Right atrium auricular region (tissue), 2 donors: ENCODE data around the gene STXBP4. TPM values are rescaled to one million over a fixed set of nuclear protein-coding genes. Genes with fewer than 3 reads are reported as not detected.

ENCODE experiments used
- DNase-seq: peaks from one replicate; pipeline ENCODE4 v3.0.0-alpha.2; 2019; ENCODE audit warnings: low spot score
- H3K27ac ChIP-seq, 2 donors: fragments of 200-600 bp; sonication (generic); 1 replicate in 1 of 2; 2 replicates in 1 of 2; pipeline ENCODE4 v1.5.1; 2016 to 2019
- H3K27me3 ChIP-seq, 2 donors: fragments of 200-600 bp; sonication (generic); one replicate each; pipeline versions ENCODE4 v1.5.1 to v1.6.0; 2017 to 2019
- H3K36me3 ChIP-seq: fragments of 200-600 bp; sonication (generic); one replicate; pipeline ENCODE4 v1.5.1; 2016
- H3K4me1 ChIP-seq, 2 donors: fragments of 200-600 bp; sonication (generic); one replicate each; pipeline versions ENCODE4 v1.5.1 to v1.6.0; 2017 to 2019
- H3K4me3 ChIP-seq, 2 donors: fragments of 200-600 bp; sonication (generic); 1 replicate in 1 of 2; 2 replicates in 1 of 2; pipeline ENCODE4 v1.5.1; 2017 to 2019; ENCODE audit warnings: mild to moderate bottlenecking in 1 of 2, moderate library complexity in 1 of 2
- H3K9me3 ChIP-seq, 2 donors: fragments of 200-600 bp; sonication (generic); one replicate each; pipeline ENCODE4 v1.5.1; 2019
- CTCF ChIP-seq, 2 donors: fragments of 200-600 bp; sonication (generic); IDR thresholded peaks; one replicate each; pipeline ENCODE4 v1.5.1; 2019; ENCODE audit warnings: antibody characterized with exemption in 2 of 2
- total RNA-seq, 2 donors: library from RNA; depleted of rRNA; stranded (reverse); fragments of >200 nt; gene quantifications; one replicate each; pipeline ENCODE4 v1.1.0, GENCODE V29; 2016

The STXBP4 gene
- total RNA-seq, 2 donors from 2014 or later = 3.9 to 17.1 TPM

- no peak overlapping the region for H3K27ac ChIP-seq
- peaks cover 0 to 14% of the 10 kb centered on the region in 2 donors for H3K4me1 ChIP-seq
Observed at GRCh38 chr17:55159251-55159650, 190.7 kb downstream of the STXBP4 start.

GRCh38 chr17:55160501-55160900 is 191.9 kb downstream of the STXBP4 start:
- H3K36me3 ChIP-seq = no peaks in the 10 kb centered on the region
- no peak overlapping the region for H3K4me3 ChIP-seq
- TF ChIP-seq CTCF (IDR thresholded peaks at IDR 0.05) = no peak
- H3K9me3 ChIP-seq = no peaks in the 10 kb centered on the region
- no peak overlapping the region for H3K27ac ChIP-seq
- DNase-seq = no peak
- peaks cover 0 to 10% of the 10 kb centered on the region in 2 donors for H3K4me1 ChIP-seq
- no peaks in the 10 kb centered on the region for H3K27me3 ChIP-seq

More at GRCh38 chr17:55159251-55159650, 190.7 kb downstream of the STXBP4 start:
- no peaks in the 10 kb centered on the region for H3K36me3 ChIP-seq
- DNase-seq = no peak
- TF ChIP-seq CTCF (IDR thresholded peaks at IDR 0.05) = no peak
- no peak overlapping the region for H3K4me3 ChIP-seq
- no peaks in the 10 kb centered on the region for H3K9me3 ChIP-seq
- no peaks in the 10 kb centered on the region for H3K27me3 ChIP-seq

- no peak overlapping the region for H3K4me3 ChIP-seq
Observed at GRCh38 chr17:55161935-55162555, 193.5 kb downstream of the STXBP4 start.

GRCh38 chr17:55162556-55162946 is 194.0 kb downstream of the STXBP4 start:
- no peaks in the 10 kb centered on the region for H3K9me3 ChIP-seq
- no peaks in the 10 kb centered on the region for H3K36me3 ChIP-seq
- H3K4me1 ChIP-seq = no peaks in the 10 kb centered on the region
- H3K4me3 ChIP-seq = no peak overlapping the region
- TF ChIP-seq CTCF (IDR thresholded peaks at IDR 0.05) = no peak
- no peaks in the 10 kb centered on the region for H3K27me3 ChIP-seq
- H3K27ac ChIP-seq = no peak overlapping the region
- DNase-seq = no peak

More at GRCh38 chr17:55161935-55162555, 193.5 kb downstream of the STXBP4 start:
- Histone ChIP-seq H3K9me3 (no peaks in the 10 kb centered on the region), H3K27me3 (no peaks in the 10 kb centered on the region), H3K36me3 (no peaks in the 10 kb centered on the region), H3K27ac (no peak overlapping the region), H3K4me1 (no peaks in the 10 kb centered on the region)
- TF ChIP-seq CTCF (IDR thresholded peaks at IDR 0.05) = no peak
- DNase-seq = no peak

GRCh38 chr17:55163408-55163807 is 194.8 kb downstream of the STXBP4 start:
- no peak for DNase-seq
- H3K36me3 ChIP-seq = no peaks in the 10 kb centered on the region
- no peak overlapping the region for H3K27ac ChIP-seq
- no peak for TF ChIP-seq CTCF (IDR thresholded peaks at IDR 0.05)
- H3K27me3 ChIP-seq = no peaks in the 10 kb centered on the region
- H3K4me1 ChIP-seq = no peaks in the 10 kb centered on the region
- no peaks in the 10 kb centered on the region for H3K9me3 ChIP-seq
- H3K4me3 ChIP-seq = no peak overlapping the region

- TF ChIP-seq CTCF (IDR thresholded peaks at IDR 0.05) = no peak
- no peak for DNase-seq
- Histone ChIP-seq H3K27ac (no peak overlapping the region), H3K36me3 (no peaks in the 10 kb centered on the region), H3K4me3 (no peak overlapping the region), H3K9me3 (no peaks in the 10 kb centered on the region), H3K27me3 (no peaks in the 10 kb centered on the region), H3K4me1 (no peaks in the 10 kb centered on the region)
Observed at GRCh38 chr17:55166506-55166905, 197.9 kb downstream of the STXBP4 start.
